CD4-positive, alpha-beta T cell (primary cell): ENCODE data around the gene MFSD6. TPM values are rescaled to one million over a fixed set of nuclear protein-coding genes. Genes with fewer than 3 reads are reported as not detected.
A peak's percentile ranks its signal among the peaks of the same experiment; 100 is the strongest.

ENCODE experiments used
- ATAC-seq: fragments of 200-7000 bp; cut with Tn5 transposase; one replicate; pipeline ENCODE4 v1.10.0; 2022; ENCODE audit warnings: mild to moderate bottlenecking; ENCODE audit not compliant: poor library complexity
- CTCF ChIA-PET: fragments of 350-600 bp; sonication (Branson Sonifier 250); formaldehyde crosslinking; loops from one replicate; lab custom pipeline; 2021; ENCODE audit warnings: antibody characterized with exemption, inconsistent platforms; lab: Charles Lee
- POLR2A ChIA-PET: fragments of 350-600 bp; sonication (Branson Sonifier 250); formaldehyde crosslinking; loops from one replicate; lab custom pipeline; 2021; ENCODE audit warnings: antibody characterized with exemption, inconsistent platforms; lab: Charles Lee
- DNase-seq, 14 experiments: peaks; one replicate each; pipeline ENCODE4 v3.0.0-alpha.2; 2013 to 2020; ENCODE audit warnings: mixed read lengths in 2 of 14
- H3K27ac ChIP-seq, 2 donors: one replicate each; pipeline versions ENCODE4 v1.5.1 to v1.7.0; 2013; ENCODE audit warnings: low read length in 2 of 2, low read depth in 1 of 2, mild to moderate bottlenecking in 1 of 2
- H3K27me3 ChIP-seq, 2 experiments: 1 replicate in 1 of 2; 2 replicates in 1 of 2; pipeline versions ENCODE4 v1.6.1 to v1.7.0; 2013; ENCODE audit warnings: low read length in 2 of 2, control low read depth in 1 of 2, mild to moderate bottlenecking in 1 of 2, moderate library complexity in 1 of 2; ENCODE audit not compliant: insufficient read depth in 2 of 2, control insufficient read depth in 1 of 2
- H3K36me3 ChIP-seq: one replicate; pipeline ENCODE4 v1.6.1; 2013; ENCODE audit warnings: low read length, control low read depth; ENCODE audit not compliant: insufficient read depth
- H3K4me1 ChIP-seq: one replicate; pipeline ENCODE4 v1.6.1; 2013; ENCODE audit warnings: low read length, control low read depth; ENCODE audit not compliant: insufficient read depth
- H3K4me3 ChIP-seq: one replicate; pipeline ENCODE4 v1.5.1; 2013; ENCODE audit warnings: mild to moderate bottlenecking, low read length, moderate library complexity
- H3K9me3 ChIP-seq, 2 experiments: 1 replicate in 1 of 2; 2 replicates in 1 of 2; pipeline versions ENCODE4 v1.6.1 to v1.7.0; 2013; ENCODE audit warnings: low read length in 2 of 2, mild to moderate bottlenecking in 2 of 2, control low read depth in 1 of 2, moderate library complexity in 1 of 2; ENCODE audit not compliant: control insufficient read depth in 1 of 2, insufficient read depth in 1 of 2
- H3K27ac Mint-ChIP-seq: one replicate; pipeline ENCODE4 v1.8.0; 2020; ENCODE audit warnings: mixed read lengths
- H3K27me3 Mint-ChIP-seq: one replicate; pipeline ENCODE4 v1.8.0; 2021; ENCODE audit warnings: mixed read lengths
- H3K36me3 Mint-ChIP-seq: one replicate; pipeline ENCODE4 v1.8.0; 2021; ENCODE audit warnings: low read depth, mixed read lengths
- H3K4me1 Mint-ChIP-seq: one replicate; pipeline ENCODE4 v1.8.0; 2021; ENCODE audit warnings: low read depth, mixed read lengths
- H3K4me3 Mint-ChIP-seq: one replicate; pipeline ENCODE4 v1.8.0; 2020; ENCODE audit warnings: mild to moderate bottlenecking, mixed read lengths
- H3K9me3 Mint-ChIP-seq: one replicate; pipeline ENCODE4 v1.8.0; 2020; ENCODE audit warnings: mixed read lengths
- CTCF ChIP-seq: fragments of 200-600 bp; IDR thresholded peaks from one replicate; pipeline ENCODE4 v1.8.0; 2022; ENCODE audit warnings: antibody characterized with exemption, mild to moderate bottlenecking
- intact Hi-C, 2 experiments: fragments of 100-400 bp; cut with DNase I in 1 of 2; cut with micrococcal nuclease in 1 of 2; formaldehyde crosslinking; loops; one replicate each; pipeline versions ENCODE4 v1.15.1 to v1.9.0; 2023 to 2025; cut with DNase I, micrococcal nuclease
- total RNA-seq, 174 experiments: library from RNA in 2 of 174; stranded (reverse) in 2 of 174; gene quantifications; one replicate each; pipeline ENCODE4 v1.2.3 and lab custom pipeline; 2021 to 2026

MFSD6 gene
- total RNA-seq, 2 experiments from 2014 or later, result 41.2 to 47.8 TPM

GRCh38 chr2:190515687-190516086, 107.5 kb downstream of the MFSD6 start:
- H3K27me3 Mint-ChIP-seq, result no peaks in the 10 kb centered on the region
- no peak for TF ChIP-seq CTCF
- ATAC-seq, result peak; percentile 70
- Histone ChIP-seq H3K27ac (no peak overlapping the region), H3K9me3 (no peaks in the 10 kb centered on the region), H3K27me3 (no peaks in the 10 kb centered on the region), H3K4me3 (peak overlapping the region; percentile 2), H3K36me3 (peaks cover 11% of the 10 kb centered on the region), H3K4me1 (peaks cover 21% of the 10 kb centered on the region)
- H3K36me3 Mint-ChIP-seq, result peaks cover 40% of the 10 kb centered on the region
- ChIA-PET CTCF (no interaction called here), POLR2A (interaction anchor here (1.0 to 3.5 kb wide), 3 partner anchors 15 to 107 kb away, joined by 4 to 49 read pairs (median 23); partner anchors contain the start of genes MFSD6 and NEMP2)
- H3K4me1 Mint-ChIP-seq, result peaks cover 34% of the 10 kb centered on the region
- peak overlapping the region; percentile 71 for H3K4me3 Mint-ChIP-seq
- H3K9me3 Mint-ChIP-seq, result no peaks in the 10 kb centered on the region
- DNase-seq, result peak in 3 of 14 experiments; percentile 67 to 69 (median 69)
- intact Hi-C loops, result loop anchor here in 1 of 2 experiments (2.0 to 5.0 kb wide), 2 partner anchors 17 to 108 kb away; partner anchors contain the start of gene MFSD6
- H3K27ac Mint-ChIP-seq, result peak overlapping the region; percentile 49

- Mint-ChIP-seq H3K4me1 (peaks cover 47% of the 10 kb centered on the region), H3K27ac (no peak overlapping the region), H3K36me3 (peaks cover 34% of the 10 kb centered on the region), H3K9me3 (no peaks in the 10 kb centered on the region), H3K27me3 (no peaks in the 10 kb centered on the region), H3K4me3 (no peak overlapping the region)
- TF ChIP-seq CTCF, result no peak
- Histone ChIP-seq H3K4me3 (no peak overlapping the region), H3K4me1 (peaks cover 27% of the 10 kb centered on the region), H3K36me3 (peaks cover 11% of the 10 kb centered on the region), H3K9me3 (no peaks in the 10 kb centered on the region), H3K27ac (no peak overlapping the region), H3K27me3 (no peaks in the 10 kb centered on the region)
- intact Hi-C loops, result loop anchor here in 1 of 2 experiments (5.0 kb wide), 1 partner anchor 110 kb away; the partner anchor contains the start of gene MFSD6
- no peak for ATAC-seq
- no peak for DNase-seq
- CTCF ChIA-PET, result interaction anchor here (0.6 to 0.7 kb wide), 2 partner anchors 74 to 104 kb away, joined by 3 to 4 read pairs; no protein-coding TSS in a partner anchor
- POLR2A ChIA-PET, result interaction anchor here (0.6 to 3.5 kb wide), 4 partner anchors 16 to 142 kb away, joined by 3 to 49 read pairs (median 13); partner anchors contain the start of genes MFSD6 and NEMP2
These were observed 109.3 kb downstream of the MFSD6 start for GRCh38 chr2:190517468-190517867.

- ATAC-seq (peak; percentile 82), DNase-seq (peak in 2 of 14 experiments; percentile 23 to 58)
- CTCF ChIA-PET, result no interaction called here
- no peak for TF ChIP-seq CTCF
- POLR2A ChIA-PET, result interaction anchor here (0.8 to 2.3 kb wide), 5 partner anchors 9 to 113 kb away, joined by 3 to 30 read pairs (median 4); partner anchors contain the start of gene NEMP2
- peak overlapping the region; percentile 37 for H3K27ac Mint-ChIP-seq
- intact Hi-C loops, result loop anchor here in 1 of 2 experiments (5.0 kb wide), 1 partner anchor 113 kb away; the partner anchor contains the start of gene MFSD6
- no peaks in the 10 kb centered on the region for H3K9me3 Mint-ChIP-seq
- Histone ChIP-seq H3K36me3 (peaks cover 17% of the 10 kb centered on the region), H3K9me3 (no peaks in the 10 kb centered on the region), H3K27me3 (no peaks in the 10 kb centered on the region), H3K27ac (peak overlapping the region in 1 of 2 donors; percentile 39), H3K4me3 (no peak overlapping the region), H3K4me1 (peaks cover 27% of the 10 kb centered on the region)
- no peaks in the 10 kb centered on the region for H3K27me3 Mint-ChIP-seq
- peaks cover 44% of the 10 kb centered on the region for H3K4me1 Mint-ChIP-seq
- peaks cover 28% of the 10 kb centered on the region for H3K36me3 Mint-ChIP-seq
- H3K4me3 Mint-ChIP-seq, result peak overlapping the region; percentile 11
These were observed 112.0 kb downstream of the MFSD6 start for GRCh38 chr2:190519975-190520767.
